ENCODE data around the gene MISP3.

DNA sequence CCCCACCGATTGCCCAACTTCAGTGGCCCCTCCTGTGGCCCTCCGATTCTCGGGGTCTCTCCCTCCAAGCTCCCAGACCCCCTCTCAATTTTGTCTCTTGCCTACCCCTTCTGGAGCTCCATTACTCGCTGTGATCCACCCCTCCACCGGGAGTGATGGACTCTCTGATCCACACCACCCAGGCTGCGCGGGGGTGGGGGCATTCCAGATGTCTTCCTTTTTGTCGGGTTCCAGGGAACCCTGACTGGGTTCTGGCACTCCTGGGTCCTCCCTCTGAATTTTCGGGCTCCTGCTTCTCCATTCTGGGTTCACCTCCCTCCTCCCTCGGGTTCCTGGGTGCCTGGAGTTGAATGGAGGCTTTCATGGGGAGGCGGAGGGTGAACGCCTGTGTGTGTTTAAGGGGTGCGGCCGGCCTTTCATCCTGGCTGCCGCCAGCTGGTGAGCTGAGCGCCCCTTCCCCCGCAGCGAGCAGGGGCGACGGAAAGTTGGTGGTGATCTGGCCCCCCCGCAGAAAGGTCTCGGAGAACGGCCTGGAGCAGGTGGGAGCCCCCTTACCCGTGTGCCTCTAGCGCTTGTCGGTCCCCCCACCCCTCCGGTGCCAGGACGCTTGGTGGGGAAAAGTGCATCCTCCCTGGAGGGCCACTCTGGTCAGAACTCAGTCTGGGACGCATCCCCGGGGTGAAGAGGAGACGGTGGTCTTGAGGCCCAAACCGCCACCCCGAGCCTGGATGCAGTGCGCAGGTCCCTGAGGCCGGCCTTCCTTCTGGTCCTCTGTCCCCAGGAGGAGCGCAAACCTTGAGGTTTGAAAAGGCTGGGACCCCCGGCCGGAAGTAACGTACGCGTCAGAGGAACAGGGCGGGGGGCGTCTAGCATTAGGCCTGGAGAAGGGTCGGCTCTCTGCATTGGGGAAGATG lies 1.6 kb downstream of the MISP3 start:
- TF ChIP-seq, protein P1, sequence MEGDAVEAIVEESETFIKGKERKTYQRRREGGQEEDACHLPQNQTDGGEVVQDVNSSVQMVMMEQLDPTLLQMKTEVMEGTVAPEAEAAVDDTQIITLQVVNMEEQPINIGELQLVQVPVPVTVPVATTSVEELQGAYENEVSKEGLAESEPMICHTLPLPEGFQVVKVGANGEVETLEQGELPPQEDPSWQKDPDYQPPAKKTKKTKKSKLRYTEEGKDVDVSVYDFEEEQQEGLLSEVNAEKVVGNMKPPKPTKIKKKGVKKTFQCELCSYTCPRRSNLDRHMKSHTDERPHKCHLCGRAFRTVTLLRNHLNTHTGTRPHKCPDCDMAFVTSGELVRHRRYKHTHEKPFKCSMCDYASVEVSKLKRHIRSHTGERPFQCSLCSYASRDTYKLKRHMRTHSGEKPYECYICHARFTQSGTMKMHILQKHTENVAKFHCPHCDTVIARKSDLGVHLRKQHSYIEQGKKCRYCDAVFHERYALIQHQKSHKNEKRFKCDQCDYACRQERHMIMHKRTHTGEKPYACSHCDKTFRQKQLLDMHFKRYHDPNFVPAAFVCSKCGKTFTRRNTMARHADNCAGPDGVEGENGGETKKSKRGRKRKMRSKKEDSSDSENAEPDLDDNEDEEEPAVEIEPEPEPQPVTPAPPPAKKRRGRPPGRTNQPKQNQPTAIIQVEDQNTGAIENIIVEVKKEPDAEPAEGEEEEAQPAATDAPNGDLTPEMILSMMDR (IDR thresholded peaks at IDR 0.05): no peak
- TF ChIP-seq POLR2A (IDR thresholded peaks at IDR 0.05) (no peak), EP300 (IDR thresholded peaks at IDR 0.05) (no peak)
